Measurements from ENCODE around the gene MRGPRE.

The MRGPRE gene

DNA sequence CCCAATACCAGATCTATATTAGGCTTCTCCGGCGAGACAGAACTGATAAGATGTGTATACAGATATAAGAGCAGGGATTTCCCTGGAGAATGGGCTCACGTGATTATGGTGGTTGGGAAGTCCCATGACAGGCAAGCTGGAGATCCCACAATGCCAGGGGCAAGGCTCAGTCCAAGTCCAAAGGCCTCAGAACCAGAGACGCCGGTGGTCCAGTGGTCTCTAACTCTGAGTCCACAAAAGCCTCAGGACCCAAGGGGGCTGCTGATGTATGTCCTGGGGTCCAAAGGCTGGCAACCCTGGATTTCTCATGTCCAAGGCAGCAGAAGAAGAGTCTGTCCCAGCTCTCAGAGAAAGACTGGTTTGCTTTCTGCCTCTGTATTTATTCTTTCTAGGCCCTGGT, 51.3 kb downstream of the MRGPRE start:
- H3K9me3 ChIP-seq = peaks cover 8% of the 10 kb centered on the region
- H3K36me3 ChIP-seq = no peaks in the 10 kb centered on the region
- no peaks in the 10 kb centered on the region for H3K4me1 ChIP-seq (ENCODE audit: control insufficient read depth in 1 of 2, insufficient read depth in 1 of 2, low read depth in 1 of 2, low read length in 1 of 2)
- no peak for TF ChIP-seq CTCF (IDR thresholded peaks at IDR 0.05)
- no peaks in the 10 kb centered on the region for H3K27me3 ChIP-seq
- H3K4me3 ChIP-seq (ENCODE audit: low read depth in 1 of 2, low read length in 1 of 2) = no peak overlapping the region
- no peak overlapping the region for H3K27ac ChIP-seq

- no peak for TF ChIP-seq CTCF (IDR thresholded peaks at IDR 0.05)
- H3K4me1 ChIP-seq (ENCODE audit: control insufficient read depth in 1 of 2, insufficient read depth in 1 of 2, low read depth in 1 of 2, low read length in 1 of 2) = no peaks in the 10 kb centered on the region
- H3K27ac ChIP-seq = no peak overlapping the region
- peaks cover 8% of the 10 kb centered on the region for H3K9me3 ChIP-seq
- no peak overlapping the region for H3K4me3 ChIP-seq (ENCODE audit: low read depth in 1 of 2, low read length in 1 of 2)
- H3K36me3 ChIP-seq = no peaks in the 10 kb centered on the region
- H3K27me3 ChIP-seq = no peaks in the 10 kb centered on the region
Observed at GRCh38 chr11:3178349-3178748, 53.9 kb downstream of the MRGPRE start.

GRCh38 chr11:3177931-3178330, 54.3 kb downstream of the MRGPRE start:
- peaks cover 8% of the 10 kb centered on the region for H3K9me3 ChIP-seq

More at GRCh38 chr11:3177931-3178330, 54.3 kb downstream of the MRGPRE start:
- Histone ChIP-seq H3K36me3 (no peaks in the 10 kb centered on the region), H3K4me1 (ENCODE audit: control insufficient read depth in 1 of 2, insufficient read depth in 1 of 2, low read depth in 1 of 2, low read length in 1 of 2) (no peaks in the 10 kb centered on the region), H3K27ac (no peak overlapping the region), H3K4me3 (ENCODE audit: low read depth in 1 of 2, low read length in 1 of 2) (no peak overlapping the region), H3K27me3 (no peaks in the 10 kb centered on the region)
- no peak for TF ChIP-seq CTCF (IDR thresholded peaks at IDR 0.05)
